Activated CD4-positive, alpha-beta T cell treated with anti-CD3 and anti-CD28 coated beads for 36 hours (primary cell): Measurements from ENCODE around the gene ASPG. TPM values are rescaled to one million over a fixed set of nuclear protein-coding genes. Genes with fewer than 3 reads are reported as not detected.

ENCODE experiments used
- ATAC-seq: fragments of 200-7000 bp; cut with Tn5 transposase; one replicate; pipeline ENCODE4 v1.10.0; 2021; ENCODE audit warnings: mild to moderate bottlenecking, moderate library complexity
- CTCF ChIA-PET: fragments of 350-600 bp; sonication (Branson Sonifier 250); formaldehyde crosslinking; loops from one replicate; lab custom pipeline; 2021; ENCODE audit warnings: antibody characterized with exemption; lab: Charles Lee
- POLR2A ChIA-PET: fragments of 350-600 bp; sonication (Branson Sonifier 250); formaldehyde crosslinking; loops from one replicate; lab custom pipeline; 2021; ENCODE audit warnings: antibody characterized with exemption, inconsistent platforms; lab: Charles Lee
- DNase-seq: peaks from one replicate; pipeline ENCODE4 v3.0.0-alpha.2; 2020
- H3K27ac Mint-ChIP-seq: one replicate; pipeline ENCODE4 v1.8.0; 2021; ENCODE audit warnings: mixed read lengths
- H3K27me3 Mint-ChIP-seq: one replicate; pipeline ENCODE4 v1.8.0; 2021; ENCODE audit warnings: mixed read lengths
- H3K36me3 Mint-ChIP-seq: one replicate; pipeline ENCODE4 v1.8.0; 2021; ENCODE audit warnings: low read depth, mixed read lengths
- H3K4me1 Mint-ChIP-seq: one replicate; pipeline ENCODE4 v1.8.0; 2021; ENCODE audit warnings: mixed read lengths
- H3K4me3 Mint-ChIP-seq: one replicate; pipeline ENCODE4 v1.8.0; 2021; ENCODE audit warnings: mild to moderate bottlenecking, moderate library complexity, mixed read lengths
- H3K9me3 Mint-ChIP-seq: one replicate; pipeline ENCODE4 v1.8.0; 2021; ENCODE audit warnings: low read depth, mixed read lengths
- intact Hi-C, 2 experiments: fragments of 100-400 bp; cut with DNase I in 1 of 2; cut with micrococcal nuclease in 1 of 2; formaldehyde crosslinking; loops; one replicate each; pipeline versions ENCODE4 v1.14.2 to v1.15.1; 2022 to 2024; cut with DNase I, micrococcal nuclease
- total RNA-seq, 2 experiments: library from RNA; stranded (reverse); gene quantifications; one replicate each; pipeline ENCODE4 v1.2.3, GENCODE V29; 2021

Gene ASPG
- total RNA-seq, 2 experiments from 2014 or later: not detected

- intact Hi-C loops: no loop called here
- no peak for ATAC-seq
- H3K9me3 Mint-ChIP-seq: no peaks in the 10 kb centered on the region
- no peak for DNase-seq
- no peaks in the 10 kb centered on the region for H3K36me3 Mint-ChIP-seq
- ChIA-PET CTCF (interaction anchor here (0.6 to 1.7 kb wide), 3 partner anchors 26 to 79 kb away, joined by 3 to 6 read pairs (median 3); no protein-coding TSS in a partner anchor), POLR2A (no interaction called here)
- peaks cover 15% of the 10 kb centered on the region for H3K27me3 Mint-ChIP-seq
- no peak overlapping the region for H3K4me3 Mint-ChIP-seq
- H3K27ac Mint-ChIP-seq: no peak overlapping the region
- H3K4me1 Mint-ChIP-seq: no peaks in the 10 kb centered on the region
Observed at GRCh38 chr14:104051092-104051813, 34.2 kb upstream of the ASPG start.

DNA sequence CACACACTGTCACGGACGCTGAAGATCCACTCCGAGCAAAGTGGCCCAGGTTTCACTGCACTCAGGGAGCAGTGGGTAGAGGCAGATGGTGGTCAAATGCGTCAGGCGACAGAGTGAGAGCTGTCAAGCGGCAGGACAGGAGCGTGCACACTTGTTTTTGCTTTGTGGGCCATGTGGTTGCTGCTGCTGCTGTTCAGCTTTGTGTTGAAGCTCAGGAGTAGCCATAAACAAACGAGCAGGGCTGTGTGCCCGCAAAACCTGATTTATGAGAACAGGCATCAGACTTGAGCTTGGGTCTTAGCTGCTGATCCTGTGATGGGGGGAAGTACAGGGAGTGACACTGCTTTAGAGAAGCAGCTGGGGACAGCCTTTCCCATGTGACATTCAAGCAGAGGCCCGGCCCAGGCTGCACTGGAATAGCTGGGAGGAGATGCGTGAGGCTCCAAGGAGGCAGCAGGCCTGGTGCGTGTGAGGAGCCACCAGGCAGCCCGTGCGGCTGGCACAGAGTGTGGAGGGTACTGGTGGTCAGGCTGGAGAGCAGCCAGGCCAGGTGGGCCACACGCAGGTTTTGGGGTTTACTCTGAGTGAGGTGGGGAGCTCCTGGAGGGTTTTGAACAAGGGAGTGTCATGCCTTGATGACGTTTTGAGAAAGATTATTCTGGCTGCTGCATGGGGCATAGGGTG is 31.1 kb upstream of the ASPG start:
- peaks cover 20% of the 10 kb centered on the region for H3K27me3 Mint-ChIP-seq
- intact Hi-C loops: no loop called here
- ATAC-seq: no peak
- H3K36me3 Mint-ChIP-seq: no peaks in the 10 kb centered on the region
- no peak overlapping the region for H3K27ac Mint-ChIP-seq
- H3K4me3 Mint-ChIP-seq: no peak overlapping the region
- no peaks in the 10 kb centered on the region for H3K4me1 Mint-ChIP-seq
- CTCF ChIA-PET: interaction anchor here (1.4 kb wide), 1 partner anchor 23 kb away, joined by 4 read pairs; no protein-coding TSS in a partner anchor
- POLR2A ChIA-PET: no interaction called here
- no peaks in the 10 kb centered on the region for H3K9me3 Mint-ChIP-seq
- DNase-seq: no peak

GRCh38 chr14:104062281-104062680 is 23.2 kb upstream of the ASPG start:
- Mint-ChIP-seq H3K27ac (no peak overlapping the region), H3K4me3 (no peak overlapping the region), H3K36me3 (peaks cover 2% of the 10 kb centered on the region), H3K27me3 (peaks cover 36% of the 10 kb centered on the region), H3K4me1 (no peaks in the 10 kb centered on the region), H3K9me3 (peaks cover 4% of the 10 kb centered on the region)
- CTCF ChIA-PET: interaction anchor here (1.4 kb wide), 1 partner anchor 32 kb away, joined by 3 read pairs; no protein-coding TSS in a partner anchor
- intact Hi-C loops: no loop called here
- POLR2A ChIA-PET: no interaction called here
- ATAC-seq (no peak), DNase-seq (no peak)

- peaks cover 2% of the 10 kb centered on the region for H3K36me3 Mint-ChIP-seq
- H3K27ac Mint-ChIP-seq: no peak overlapping the region
- H3K4me3 Mint-ChIP-seq: no peak overlapping the region
- DNase-seq: no peak
- H3K9me3 Mint-ChIP-seq: peaks cover 8% of the 10 kb centered on the region
- no peaks in the 10 kb centered on the region for H3K4me1 Mint-ChIP-seq
- H3K27me3 Mint-ChIP-seq: peaks cover 38% of the 10 kb centered on the region
- intact Hi-C loops: no loop called here
- ChIA-PET CTCF (interaction anchor here (1.5 kb wide), 1 partner anchor 13 kb away, joined by 3 read pairs; no protein-coding TSS in a partner anchor), POLR2A (no interaction called here)
- no peak for ATAC-seq
Observed at GRCh38 chr14:104064003-104064402, 21.5 kb upstream of the ASPG start.

DNA sequence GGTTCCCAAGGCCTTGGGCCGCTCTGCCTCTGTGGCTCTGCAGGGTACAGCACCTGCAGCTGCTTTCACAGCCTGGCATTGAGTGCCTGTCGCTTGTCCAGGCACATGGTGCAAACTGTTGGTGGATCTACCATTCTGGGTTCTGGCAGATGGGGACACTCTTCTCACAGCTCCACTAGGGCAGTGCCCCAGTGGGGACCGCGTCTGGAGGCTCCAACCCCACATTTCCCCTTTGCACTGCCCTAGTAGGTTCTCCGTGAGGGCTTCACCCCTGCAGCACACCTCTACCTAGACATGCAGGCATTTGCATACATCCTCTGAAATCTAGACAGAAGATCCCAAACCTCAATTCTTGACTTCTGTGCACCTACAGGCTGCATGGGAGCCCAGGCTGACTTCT is 19.2 kb upstream of the ASPG start:
- no peak overlapping the region for H3K27ac Mint-ChIP-seq
- ChIA-PET POLR2A (no interaction called here), CTCF (no interaction called here)

DNA sequence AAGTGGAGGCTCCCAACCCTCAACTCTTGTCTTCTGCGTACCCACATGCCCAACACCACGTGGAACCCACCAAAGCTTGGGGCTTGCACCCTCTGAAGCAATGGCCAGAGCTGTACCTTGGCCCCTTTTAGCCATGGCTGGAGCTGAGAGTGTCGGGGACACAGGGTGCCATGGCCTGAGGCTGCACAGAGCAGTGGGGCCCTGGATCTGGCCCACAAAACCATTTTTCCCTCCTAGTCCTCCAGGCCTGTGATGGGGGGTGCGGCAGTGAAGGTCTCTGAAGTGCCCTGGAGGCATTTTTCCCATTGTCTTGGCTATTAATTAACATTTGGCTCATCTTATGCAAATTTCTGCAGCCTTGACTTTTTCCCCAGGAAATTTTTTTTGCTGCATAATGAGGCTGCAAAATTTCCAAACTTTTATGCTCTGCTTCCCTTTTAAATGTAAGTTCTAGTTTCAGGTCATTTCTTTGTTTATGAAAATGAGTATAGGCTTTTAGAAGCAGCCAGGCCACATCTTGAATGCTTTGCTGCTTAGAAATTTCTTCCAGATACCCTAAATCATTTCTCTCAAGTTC is 18.7 kb upstream of the ASPG start:
- Mint-ChIP-seq H3K4me3 (no peak overlapping the region), H3K36me3 (peaks cover 2% of the 10 kb centered on the region), H3K27me3 (peaks cover 33% of the 10 kb centered on the region), H3K27ac (no peak overlapping the region), H3K4me1 (no peaks in the 10 kb centered on the region), H3K9me3 (peaks cover 8% of the 10 kb centered on the region)
- CTCF ChIA-PET: no interaction called here
- ATAC-seq: no peak
- no peak for DNase-seq
- intact Hi-C loops: no loop called here
- POLR2A ChIA-PET: no interaction called here

More for the DNA sequence above, 19.2 kb upstream of the ASPG start:
- H3K4me3 Mint-ChIP-seq: no peak overlapping the region
- peaks cover 8% of the 10 kb centered on the region for H3K9me3 Mint-ChIP-seq
- DNase-seq (no peak), ATAC-seq (no peak)
- peaks cover 2% of the 10 kb centered on the region for H3K36me3 Mint-ChIP-seq
- peaks cover 34% of the 10 kb centered on the region for H3K27me3 Mint-ChIP-seq
- no peaks in the 10 kb centered on the region for H3K4me1 Mint-ChIP-seq
- intact Hi-C loops: no loop called here

GRCh38 chr14:104069541-104069940 is 16.0 kb upstream of the ASPG start:
- H3K9me3 Mint-ChIP-seq: peaks cover 20% of the 10 kb centered on the region
- intact Hi-C loops: no loop called here
- no peaks in the 10 kb centered on the region for H3K4me1 Mint-ChIP-seq
- peaks cover 2% of the 10 kb centered on the region for H3K36me3 Mint-ChIP-seq
- POLR2A ChIA-PET: no interaction called here
- peaks cover 17% of the 10 kb centered on the region for H3K27me3 Mint-ChIP-seq
- H3K27ac Mint-ChIP-seq: no peak overlapping the region
- DNase-seq (no peak), ATAC-seq (no peak)
- CTCF ChIA-PET: interaction anchor here (0.6 to 1.8 kb wide), 2 partner anchors 8 to 92 kb away, joined by 3 to 7 read pairs; no protein-coding TSS in a partner anchor
- no peak overlapping the region for H3K4me3 Mint-ChIP-seq

DNA sequence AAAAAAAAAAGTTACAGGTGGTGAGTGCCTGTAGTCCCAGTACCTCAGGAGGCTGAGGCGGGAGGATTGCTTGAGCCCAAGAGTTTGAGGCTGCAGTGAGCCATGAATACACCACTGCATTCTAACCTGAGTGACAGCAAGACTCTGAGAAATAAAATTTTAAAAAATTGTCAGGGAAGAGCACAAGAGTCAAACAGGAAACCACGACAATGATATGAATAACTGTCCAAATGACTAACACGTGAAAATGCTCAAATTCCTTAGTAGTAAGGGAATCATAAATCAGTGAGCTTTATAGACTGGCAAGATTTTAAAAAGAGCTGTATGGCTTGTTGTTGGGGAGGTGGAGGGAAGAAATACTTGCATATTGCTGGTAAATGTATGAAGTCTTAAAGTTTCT is 12.9 kb upstream of the ASPG start:
- no peaks in the 10 kb centered on the region for H3K36me3 Mint-ChIP-seq
- CTCF ChIA-PET: interaction anchor here (0.7 kb wide), 1 partner anchor 545 kb away, joined by 3 read pairs; no protein-coding TSS in a partner anchor
- intact Hi-C loops: no loop called here
- H3K4me3 Mint-ChIP-seq: no peak overlapping the region
- H3K4me1 Mint-ChIP-seq: peaks cover 5% of the 10 kb centered on the region
- POLR2A ChIA-PET: no interaction called here
- ATAC-seq (no peak), DNase-seq (no peak)
- H3K27me3 Mint-ChIP-seq: peaks cover 6% of the 10 kb centered on the region
- peaks cover 13% of the 10 kb centered on the region for H3K9me3 Mint-ChIP-seq
- H3K27ac Mint-ChIP-seq: no peak overlapping the region

DNA sequence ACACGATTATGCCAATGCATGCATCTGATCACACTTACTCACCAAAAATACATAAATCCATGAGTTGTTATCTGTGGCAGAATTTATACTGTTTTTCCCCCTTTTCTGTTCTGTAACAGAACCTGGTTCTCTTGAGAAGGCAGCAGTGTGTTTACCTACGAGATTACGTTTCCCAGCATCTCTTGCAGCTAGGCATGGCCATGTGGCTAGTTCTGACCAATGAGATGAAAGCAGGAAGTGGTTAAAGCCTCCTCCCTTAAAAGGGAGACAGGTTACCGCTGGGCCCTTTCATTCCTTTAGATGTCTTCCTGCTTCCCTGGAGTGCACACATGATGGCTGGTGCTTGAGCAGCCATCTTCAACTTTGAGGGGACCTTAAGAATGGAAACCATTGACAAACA is 11.7 kb upstream of the ASPG start:
- Mint-ChIP-seq H3K27ac (no peak overlapping the region), H3K9me3 (peaks cover 12% of the 10 kb centered on the region), H3K4me3 (no peak overlapping the region), H3K36me3 (no peaks in the 10 kb centered on the region), H3K27me3 (peaks cover 6% of the 10 kb centered on the region), H3K4me1 (peaks cover 15% of the 10 kb centered on the region)
- DNase-seq: no peak
- intact Hi-C loops: no loop called here
- CTCF ChIA-PET: no interaction called here
- POLR2A ChIA-PET: no interaction called here
- ATAC-seq: no peak

GRCh38 chr14:104075530-104076151 is 9.9 kb upstream of the ASPG start:
- Mint-ChIP-seq H3K4me3 (no peak overlapping the region), H3K4me1 (peaks cover 15% of the 10 kb centered on the region), H3K9me3 (peaks cover 12% of the 10 kb centered on the region), H3K27me3 (peaks cover 5% of the 10 kb centered on the region), H3K36me3 (no peaks in the 10 kb centered on the region), H3K27ac (no peak overlapping the region)
- CTCF ChIA-PET: interaction anchor here (0.5 to 1.5 kb wide), 6 partner anchors 17 to 1014 kb away, joined by 3 to 6 read pairs (median 3); no protein-coding TSS in a partner anchor
- intact Hi-C loops: loop anchor here in 1 of 2 experiments (5.0 kb wide), 1 partner anchor 268 kb away; no protein-coding TSS in a partner anchor
- ATAC-seq (no peak), DNase-seq (no peak)
- POLR2A ChIA-PET: no interaction called here

DNA sequence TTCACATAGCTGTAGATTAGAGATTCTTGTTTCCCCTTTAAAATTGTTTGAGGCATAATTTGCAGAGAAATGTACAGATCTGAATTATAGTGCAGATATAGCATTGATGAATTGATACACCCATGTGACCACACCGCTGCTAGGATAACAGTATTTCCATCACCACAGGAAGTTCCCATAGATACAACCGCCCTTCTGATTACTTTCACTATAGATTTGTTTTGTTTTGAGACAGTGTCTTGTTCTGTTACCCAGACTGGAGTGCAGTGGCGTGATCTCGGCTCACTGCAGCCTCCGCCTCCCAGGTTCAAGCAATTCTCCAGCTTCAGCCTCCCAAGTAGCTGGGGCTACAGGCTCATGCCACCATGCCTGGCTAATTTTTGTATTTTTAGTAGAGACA is 8.8 kb upstream of the ASPG start:
- peaks cover 15% of the 10 kb centered on the region for H3K4me1 Mint-ChIP-seq
- H3K9me3 Mint-ChIP-seq: peaks cover 12% of the 10 kb centered on the region
- H3K4me3 Mint-ChIP-seq: no peak overlapping the region
- ChIA-PET POLR2A (no interaction called here), CTCF (interaction anchor here (0.6 to 1.9 kb wide), 11 partner anchors 12 to 924 kb away, joined by 3 to 11 read pairs (median 4); no protein-coding TSS in a partner anchor)
- intact Hi-C loops: loop anchor here in 1 of 2 experiments (5.0 kb wide), 1 partner anchor 269 kb away; no protein-coding TSS in a partner anchor
- H3K27ac Mint-ChIP-seq: peak overlapping the region; percentile 37
- H3K27me3 Mint-ChIP-seq: peaks cover 5% of the 10 kb centered on the region
- peak; percentile 39 for ATAC-seq
- DNase-seq: no peak
- no peaks in the 10 kb centered on the region for H3K36me3 Mint-ChIP-seq
